H9 (cell line): ENCODE results near the gene BCKDHA. TPM values are rescaled to one million over a fixed set of nuclear protein-coding genes. Genes with fewer than 3 reads are reported as not detected.

Experiments
- DNase-seq: peaks from one replicate; pipeline ENCODE4 v3.0.0-alpha.2; 2017
- H2AFZ ChIP-seq: one replicate; pipeline ENCODE4 v1.6.1; 2013; ENCODE audit warnings: mild to moderate bottlenecking, low read length, control low read depth, moderate library complexity
- H2AK5ac ChIP-seq: 2 replicates; pipeline ENCODE4 v1.6.1; 2013; ENCODE audit warnings: low read length, control low read depth, mixed read lengths; ENCODE audit not compliant: insufficient read length
- H2BK120ac ChIP-seq: one replicate; pipeline ENCODE4 v1.6.1; 2013; ENCODE audit warnings: low read depth, mild to moderate bottlenecking, low read length, control low read depth, inconsistent platforms; ENCODE audit not compliant: poor library complexity, severe bottlenecking
- H2BK12ac ChIP-seq: 2 replicates; pipeline ENCODE4 v1.6.1; 2013; ENCODE audit warnings: low read length, control low read depth, mixed read lengths, low read depth; ENCODE audit not compliant: insufficient read length
- H2BK15ac ChIP-seq: 2 replicates; pipeline ENCODE4 v1.6.1; 2013; ENCODE audit warnings: low read depth, low read length, control low read depth
- H2BK20ac ChIP-seq: one replicate; pipeline ENCODE4 v1.6.1; 2013; ENCODE audit warnings: low read depth, mild to moderate bottlenecking, low read length, control low read depth, inconsistent platforms; ENCODE audit not compliant: poor library complexity, severe bottlenecking
- H2BK5ac ChIP-seq: 2 replicates; pipeline ENCODE4 v1.6.1; 2013; ENCODE audit warnings: low read length, control low read depth, mixed read lengths; ENCODE audit not compliant: insufficient read length
- H3K14ac ChIP-seq: 2 replicates; pipeline ENCODE4 v1.6.1; 2013; ENCODE audit warnings: low read length, control low read depth; ENCODE audit not compliant: insufficient read depth
- H3K18ac ChIP-seq: 2 replicates; pipeline ENCODE4 v1.6.1; 2013; ENCODE audit warnings: low read depth, mild to moderate bottlenecking, mixed read lengths, low read length, control low read depth; ENCODE audit not compliant: insufficient read length
- H3K23ac ChIP-seq: 2 replicates; pipeline ENCODE4 v1.6.1; 2013; ENCODE audit warnings: low read length, control low read depth, mixed read lengths, low read depth; ENCODE audit not compliant: insufficient read length
- H3K23me2 ChIP-seq: 2 replicates; pipeline ENCODE4 v1.6.1; 2013; ENCODE audit warnings: low read depth, mild to moderate bottlenecking, mixed read lengths, low read length, control low read depth; ENCODE audit not compliant: insufficient read length, poor library complexity, severe bottlenecking
- H3K27ac ChIP-seq: 2 replicates; pipeline ENCODE4 v1.5.1; 2013; ENCODE audit warnings: low read length, control low read depth, mixed read lengths, low read depth; ENCODE audit not compliant: insufficient read length
- H3K27me3 ChIP-seq: 2 replicates; pipeline ENCODE4 v1.6.1; 2013; ENCODE audit warnings: low read length, control low read depth, inconsistent platforms; ENCODE audit not compliant: insufficient read depth
- H3K4ac ChIP-seq: 2 replicates; pipeline ENCODE4 v1.6.1; 2013; ENCODE audit warnings: low read depth, mild to moderate bottlenecking, control low read depth, inconsistent platforms, low read length, moderate library complexity
- H3K4me1 ChIP-seq: 2 replicates; pipeline ENCODE4 v1.6.1; 2013; ENCODE audit warnings: low read length, control low read depth, inconsistent platforms; ENCODE audit not compliant: insufficient read depth
- H3K4me2 ChIP-seq: 2 replicates; pipeline ENCODE4 v1.6.1; 2013; ENCODE audit warnings: low read length, control low read depth, mixed read lengths; ENCODE audit not compliant: insufficient read length, insufficient read depth
- H3K56ac ChIP-seq: 2 replicates; pipeline ENCODE4 v1.6.1; 2013; ENCODE audit warnings: low read depth, mild to moderate bottlenecking, mixed read lengths, low read length, control low read depth; ENCODE audit not compliant: insufficient read length
- H3K79me1 ChIP-seq: 2 replicates; pipeline ENCODE4 v1.6.1; 2013; ENCODE audit warnings: low read depth, mild to moderate bottlenecking, moderate library complexity, low read length, control low read depth, inconsistent platforms; ENCODE audit not compliant: insufficient read depth, poor library complexity, severe bottlenecking
- H3K79me2 ChIP-seq: 2 replicates; pipeline ENCODE4 v1.6.1; 2013; ENCODE audit warnings: low read length, control low read depth, inconsistent platforms; ENCODE audit not compliant: insufficient read depth
- H3K9ac ChIP-seq: 2 replicates; pipeline ENCODE4 v1.6.1; 2013; ENCODE audit warnings: low read length, control low read depth, mixed read lengths; ENCODE audit not compliant: insufficient read length; ENCODE audit errors: extremely low read depth
- H3K9me3 ChIP-seq: one replicate; pipeline ENCODE4 v1.6.1; 2013; ENCODE audit warnings: low read depth, low read length, inconsistent platforms; ENCODE audit not compliant: control insufficient read depth
- H3T11ph ChIP-seq: one replicate; pipeline ENCODE4 v1.6.1; 2013; ENCODE audit warnings: mild to moderate bottlenecking, low read length, control low read depth, inconsistent platforms
- H4K20me1 ChIP-seq: one replicate; pipeline ENCODE4 v1.6.1; 2013; ENCODE audit not compliant: control insufficient read depth, insufficient read length, insufficient read depth
- H4K5ac ChIP-seq: 2 replicates; pipeline ENCODE4 v1.6.1; 2013; ENCODE audit warnings: low read depth, mild to moderate bottlenecking, mixed read lengths, low read length, control low read depth; ENCODE audit not compliant: insufficient read length
- H4K8ac ChIP-seq: replicated peaks from 2 replicates; pipeline ENCODE4 v1.6.1; 2013; ENCODE audit warnings: low read length, control low read depth, mixed read lengths, low read depth; ENCODE audit not compliant: insufficient read length
- H4K91ac ChIP-seq: 2 replicates; pipeline ENCODE4 v1.6.1; 2013; ENCODE audit warnings: low read depth, mild to moderate bottlenecking, moderate library complexity, mixed read lengths, low read length, control low read depth; ENCODE audit not compliant: insufficient read length
- H3K27ac Mint-ChIP-seq, 3 experiments: 2 replicates in 2 of 3; 3 replicates in 1 of 3; pipeline ENCODE4 v1.8.0; 2020 to 2021; ENCODE audit warnings: mixed read lengths in 3 of 3, mild to moderate bottlenecking in 1 of 3, moderate library complexity in 1 of 3
- H3K27me3 Mint-ChIP-seq: 2 replicates; pipeline ENCODE4 v1.8.0; 2021; ENCODE audit warnings: low read depth, mild to moderate bottlenecking, moderate library complexity, mixed read lengths
- H3K36me3 Mint-ChIP-seq, 3 experiments: 2 replicates in 2 of 3; 3 replicates in 1 of 3; pipeline ENCODE4 v1.8.0; 2020 to 2021; ENCODE audit warnings: low read depth in 3 of 3, mixed read lengths in 3 of 3; ENCODE audit not compliant: insufficient read depth in 1 of 3
- H3K4me1 Mint-ChIP-seq, 2 experiments: 2 replicates each; pipeline ENCODE4 v1.8.0; 2020; ENCODE audit warnings: mixed read lengths in 2 of 2
- H3K4me3 Mint-ChIP-seq, 2 experiments: 2 replicates in 1 of 2; 3 replicates in 1 of 2; pipeline ENCODE4 v1.8.0; 2020 to 2021; ENCODE audit warnings: mild to moderate bottlenecking in 2 of 2, mixed read lengths in 2 of 2, moderate library complexity in 1 of 2
- H3K9me3 Mint-ChIP-seq, 2 experiments: 2 replicates in 1 of 2; 3 replicates in 1 of 2; pipeline ENCODE4 v1.8.0; 2020; ENCODE audit warnings: mild to moderate bottlenecking in 2 of 2, mixed read lengths in 2 of 2, moderate library complexity in 1 of 2
- CTCF ChIP-seq: fragments of 200-600 bp; sonication (generic); conservative IDR thresholded peaks from 3 replicates; pipeline ENCODE4 v1.8.0; 2021; ENCODE audit warnings: antibody characterized with exemption, mild to moderate bottlenecking
- WGBS: extraction: QIAGEN DNeasy Blood & Tissue Kit; methylation state at CpG from one replicate; pipeline ENCODE4 v1.1.7; 2013; ENCODE audit warnings: missing lambda C conversion rate, low lambda C conversion rate, mixed read lengths; ENCODE audit not compliant: insufficient read length; ENCODE audit errors: extremely low coverage; 5-methylcytosine and 5-hydroxymethylcytosine counted together
- total RNA-seq: library from RNA; stranded (reverse); gene quantifications from 2 replicates; pipeline ENCODE4 v1.2.1, GENCODE V29; 2021

Gene BCKDHA
- total RNA-seq, 1 experiment from 2014 or later, result 21.1 TPM

- Mint-ChIP-seq H3K9me3 (no peaks in the 10 kb centered on the region), H3K36me3 (peaks cover 6 to 37% (median 31%) of the 10 kb centered on the region in 3 experiments; a peak in 6 of 7 replicates), H3K27me3 (no peaks in the 10 kb centered on the region; the same call in none of the 2 replicates), H3K4me1 (peaks cover 14 to 29% of the 10 kb centered on the region in 2 experiments), H3K4me3 (no peak overlapping the region), H3K27ac (no peak overlapping the region; a peak in 1 of 7 replicates)
- H2AFZ ChIP-seq, result no peak overlapping the region
- H2BK15ac ChIP-seq, result no peak overlapping the region
- no peak for TF ChIP-seq CTCF
- no peaks in the 10 kb centered on the region for H3K79me2 ChIP-seq
- H2BK5ac ChIP-seq, result no peak overlapping the region
- no peak overlapping the region for H3K9ac ChIP-seq
- no peaks in the 10 kb centered on the region for H3K4me1 ChIP-seq
- H3K18ac ChIP-seq, result no peak overlapping the region
- no peak overlapping the region for H3K14ac ChIP-seq
- no peak overlapping the region for H3K4me2 ChIP-seq
- no peak overlapping the region for H3K56ac ChIP-seq
- H3K9me3 ChIP-seq, result no peaks in the 10 kb centered on the region
- no peak overlapping the region for H3K23ac ChIP-seq
- H3K23me2 ChIP-seq, result peaks cover 11% of the 10 kb centered on the region
- H2BK12ac ChIP-seq, result no peak overlapping the region
- no peaks in the 10 kb centered on the region for H3K79me1 ChIP-seq
- H3K4ac ChIP-seq, result no peak overlapping the region
- no peak for DNase-seq
- H3K27ac ChIP-seq, result no peak overlapping the region
- H4K8ac ChIP-seq, result no peak overlapping the region
- no peaks in the 10 kb centered on the region for H3K27me3 ChIP-seq
- peaks cover 2% of the 10 kb centered on the region for H4K20me1 ChIP-seq
- H3T11ph ChIP-seq, result no peak overlapping the region
- no peak overlapping the region for H2BK20ac ChIP-seq
- H2AK5ac ChIP-seq, result no peak overlapping the region
- no peak overlapping the region for H4K91ac ChIP-seq
- no CpG with 5 or more reads among the region's 21 CpGs for WGBS
- H2BK120ac ChIP-seq, result no peak overlapping the region
- H4K5ac ChIP-seq, result no peak overlapping the region
Measured at GRCh38 chr19:41424335-41425173, 26.9 kb downstream of the BCKDHA start.
